GDM1 (cell line): ENCODE results near the gene DDX59.
"Not testable (repeated sequence)": the region's sequence is repeated elsewhere in the genome, so short reads cannot be mapped to it uniquely, and the experiment has no call there.

Experiments
- DNase-seq: peaks from one replicate; lab custom pipeline; 2025; lab: John Stamatoyannopoulos, UW

DDX59 gene

DNA sequence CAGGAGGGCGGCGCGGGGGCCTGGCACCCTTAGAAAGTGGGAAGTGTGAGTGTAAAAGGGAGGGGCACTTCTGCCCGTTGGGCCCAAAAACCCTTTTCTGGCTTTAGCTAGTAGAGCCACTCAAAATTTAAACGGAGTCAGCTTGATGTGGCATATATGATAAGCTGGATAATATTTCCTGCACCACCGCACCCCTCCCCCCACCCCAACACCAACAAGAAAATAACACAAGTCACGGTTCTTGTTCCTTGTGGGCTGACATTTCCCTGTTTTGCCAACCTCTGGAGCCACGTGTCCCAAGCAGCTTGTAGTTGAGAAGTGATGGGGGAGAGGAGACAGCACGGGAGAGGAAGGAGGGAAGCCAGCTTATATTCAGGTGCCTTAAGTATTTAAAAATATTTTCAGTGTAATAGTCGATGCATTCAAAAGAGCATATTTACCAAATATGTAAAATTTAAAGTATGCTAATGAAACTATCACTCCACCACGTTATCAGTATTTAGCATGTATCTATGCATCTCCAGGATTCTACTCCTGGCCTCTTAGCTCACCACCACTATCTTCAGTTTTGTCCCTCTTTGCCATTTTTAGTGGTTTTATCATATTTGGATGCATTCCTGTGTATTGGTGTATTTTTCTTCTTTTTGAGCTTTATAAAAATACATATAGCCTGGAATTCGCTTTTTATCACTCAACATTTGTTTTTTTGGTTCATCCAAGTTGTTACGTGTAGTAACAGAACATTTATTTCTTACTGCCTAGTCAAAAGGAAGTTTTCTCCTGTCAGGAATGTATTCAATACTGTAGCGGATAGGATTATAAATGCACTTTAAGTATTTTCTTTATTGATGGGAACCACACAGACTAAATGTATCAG lies 773 bp upstream of the DDX59 start:
- peak; percentile 85 for DNase-seq

- no peak for DNase-seq
These were observed 993 bp downstream of the DDX59 start for GRCh38 chr1:200668514-200669313.

GRCh38 chr1:200666309-200666708 lies 3.4 kb downstream of the DDX59 start:
- no peak for DNase-seq

GRCh38 chr1:200665861-200666260 lies 3.8 kb downstream of the DDX59 start:
- no peak for DNase-seq

DNA sequence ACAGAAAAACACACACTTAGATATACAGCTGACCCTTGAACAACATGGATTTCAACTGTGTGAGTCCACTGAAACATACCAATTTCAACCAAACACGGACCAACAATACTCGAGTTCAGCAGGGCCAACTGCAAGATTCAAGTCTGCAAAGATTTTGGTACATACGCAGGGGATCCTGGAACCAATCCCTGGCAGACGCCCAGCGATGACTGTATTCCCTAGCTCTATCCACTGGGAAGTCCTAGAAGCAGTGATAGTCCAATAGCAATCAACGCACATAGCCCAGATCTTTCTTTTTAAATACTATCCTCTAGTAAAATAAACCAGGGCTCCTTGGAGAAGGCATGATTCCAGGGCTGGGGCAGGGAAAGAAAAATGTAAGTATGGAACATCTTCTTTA lies 9.0 kb downstream of the DDX59 start:
- DNase-seq: no peak

- DNase-seq: no peak
These were observed 10.4 kb downstream of the DDX59 start for GRCh38 chr1:200659269-200659668.

DNA sequence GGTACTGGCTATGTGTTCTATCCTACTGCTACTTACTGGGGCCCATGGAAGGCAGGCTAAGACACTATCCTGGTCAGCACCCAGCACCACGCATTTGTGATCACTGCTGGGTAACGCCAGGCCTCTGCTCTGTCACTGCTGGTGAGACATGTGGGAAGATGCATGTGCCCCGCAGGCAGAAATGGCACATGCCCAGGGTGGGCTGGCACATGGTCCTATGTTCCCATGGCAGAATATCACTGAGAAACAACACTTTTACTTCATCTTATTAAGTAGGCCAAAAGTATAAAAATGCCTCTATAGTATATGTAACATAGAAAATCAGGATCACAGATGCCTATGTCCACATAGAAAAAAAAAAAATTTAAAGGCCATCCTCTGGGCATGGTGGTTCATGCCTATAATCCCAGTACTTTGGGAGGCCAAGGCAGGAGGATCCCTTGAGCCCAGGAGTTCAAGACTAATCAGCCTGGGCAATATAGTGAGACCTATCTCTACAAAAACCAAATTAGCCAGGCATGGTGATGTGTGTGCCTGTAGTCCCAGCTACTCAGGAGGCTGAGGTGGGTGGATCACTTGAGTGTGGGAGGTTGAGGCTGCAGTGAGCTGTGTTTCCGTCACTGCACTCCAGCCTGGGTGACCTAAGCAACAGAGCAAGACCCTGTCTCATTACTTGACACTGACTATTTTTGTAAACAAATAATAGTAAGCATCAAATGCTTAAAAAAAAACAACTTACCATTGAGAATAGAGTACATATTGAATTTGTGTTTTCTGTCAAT lies 11.5 kb downstream of the DDX59 start:
- DNase-seq: no peak

DNA sequence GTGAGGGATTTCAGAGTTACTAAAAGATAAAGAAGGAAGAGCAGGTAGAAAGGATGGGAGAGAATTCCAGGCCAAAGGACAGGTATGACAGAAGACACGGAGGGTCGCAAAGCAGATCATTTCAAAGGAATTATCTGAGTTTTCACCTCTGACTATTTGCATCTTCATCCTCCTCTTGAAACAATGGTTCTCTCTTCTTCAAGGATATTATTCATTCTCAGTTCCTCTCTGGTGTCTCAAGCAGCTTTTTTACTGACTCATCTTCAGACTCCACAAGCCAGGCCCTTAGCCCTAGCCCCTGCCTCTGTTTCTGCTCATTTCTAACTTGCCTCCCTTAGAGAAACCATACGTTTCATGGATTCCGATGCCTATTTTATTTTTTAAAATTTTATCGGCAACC lies 15.0 kb downstream of the DDX59 start:
- DNase-seq: no peak

- DNase-seq: peak; percentile 38
These were observed 16.7 kb downstream of the DDX59 start for GRCh38 chr1:200653022-200653462.

GRCh38 chr1:200652378-200652777 lies 17.3 kb downstream of the DDX59 start:
- no peak for DNase-seq

- no peak for DNase-seq
These were observed 23.2 kb downstream of the DDX59 start for GRCh38 chr1:200646515-200646914.

DNA sequence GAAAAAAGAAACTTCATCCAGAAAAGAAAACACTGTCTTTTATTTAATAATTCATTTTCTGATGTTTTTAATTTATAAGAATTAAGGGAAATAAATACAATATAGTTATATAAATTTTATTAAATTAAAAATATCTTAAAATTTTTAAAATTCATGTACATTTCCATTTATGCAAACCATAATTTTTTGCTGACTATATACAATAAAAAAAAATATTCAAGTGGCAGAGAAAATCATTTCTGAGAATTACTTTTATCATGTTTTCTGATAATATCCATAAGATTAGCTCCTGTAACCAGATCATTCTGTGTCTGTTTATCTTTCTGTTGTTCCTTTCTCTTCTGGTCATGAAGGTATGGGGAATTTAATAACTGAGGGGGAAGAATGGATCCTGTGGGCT lies 25.7 kb downstream of the DDX59 start:
- DNase-seq: no peak

DNA sequence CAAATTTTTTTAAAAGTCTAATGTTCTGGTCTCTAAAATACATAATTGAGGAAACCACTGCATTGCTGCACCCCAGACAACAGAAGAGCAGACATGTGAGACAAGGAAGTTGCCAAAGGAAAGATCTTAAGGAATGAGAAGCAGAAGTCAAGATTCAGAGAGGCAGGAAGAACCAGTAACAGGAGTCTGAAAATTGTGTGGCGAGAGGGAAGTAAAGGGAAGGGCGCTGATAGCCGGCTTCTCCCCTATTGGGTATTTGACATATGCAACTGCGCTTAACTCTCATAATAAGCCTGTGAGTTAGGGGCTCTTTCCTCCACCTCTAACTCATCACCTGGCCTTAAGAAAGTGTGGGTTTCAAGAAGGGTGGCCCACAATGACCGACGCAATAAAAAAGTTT lies 27.2 kb downstream of the DDX59 start:
- DNase-seq: peak; percentile 66

GRCh38 chr1:200640963-200641401 lies 28.7 kb downstream of the DDX59 start:
- no peak for DNase-seq

- no peak for DNase-seq
These were observed 29.2 kb downstream of the DDX59 start for GRCh38 chr1:200640373-200640962.

- no peak for DNase-seq
These were observed 31.6 kb downstream of the DDX59 start for GRCh38 chr1:200638073-200638472.

DNA sequence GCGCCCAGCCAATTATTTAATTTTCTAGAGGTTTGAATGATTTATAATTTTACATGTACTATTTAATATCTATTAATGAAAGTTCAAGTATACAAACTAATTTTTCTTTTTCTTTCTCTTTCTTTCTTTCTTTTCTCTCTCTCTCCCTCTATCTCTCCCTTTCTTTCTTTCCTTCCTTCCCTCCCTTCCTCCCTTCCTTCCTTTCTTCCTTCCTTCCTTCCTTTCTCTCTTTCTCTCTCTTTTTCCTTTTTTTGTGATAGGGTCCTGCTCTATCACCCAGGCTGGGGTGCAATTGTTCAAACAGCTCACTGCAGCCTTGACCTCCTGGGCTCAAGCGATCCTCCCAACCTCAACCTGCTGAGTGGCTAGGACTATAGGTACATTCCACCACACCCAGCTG lies 33.0 kb downstream of the DDX59 start:
- DNase-seq: no peak

DNA sequence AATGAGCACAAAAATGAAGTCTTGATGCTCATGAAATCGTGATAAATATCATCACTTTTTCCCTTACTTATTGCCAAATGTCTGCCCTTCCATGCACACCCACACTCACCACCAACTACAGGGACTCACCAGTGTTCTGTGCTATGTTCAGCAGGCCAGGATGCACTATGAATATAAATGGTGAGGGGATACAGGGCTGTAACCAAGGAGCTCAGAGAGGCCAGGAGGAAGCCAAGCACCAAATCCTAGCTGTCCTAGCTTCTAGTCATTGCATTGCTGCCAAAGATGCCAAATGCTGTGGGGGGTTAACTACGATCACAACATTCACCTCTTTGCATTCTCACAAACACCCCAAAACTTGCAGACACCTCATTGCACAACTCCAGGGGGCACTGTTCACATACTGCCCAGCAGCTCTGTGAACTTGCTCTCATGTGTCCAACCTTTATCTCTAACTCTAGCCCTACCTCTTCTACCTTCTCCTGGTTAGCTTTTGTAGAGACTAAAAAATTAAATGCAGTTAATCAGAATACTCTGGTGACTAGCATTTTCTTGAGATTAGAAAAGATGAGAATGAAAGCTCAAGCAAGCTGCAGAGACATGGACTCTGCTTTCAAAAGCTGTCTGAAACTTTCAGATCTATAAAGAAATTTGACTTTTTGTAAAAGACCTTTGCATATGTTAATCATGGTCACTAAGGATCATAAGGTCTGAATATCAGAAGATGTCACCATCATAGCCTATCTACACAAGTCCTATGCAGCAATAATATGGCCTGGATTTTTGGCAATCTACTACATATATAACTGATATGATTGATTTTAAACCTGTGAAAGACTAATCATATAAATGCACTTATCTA lies 35.2 kb downstream of the DDX59 start:
- no peak for DNase-seq

DNA sequence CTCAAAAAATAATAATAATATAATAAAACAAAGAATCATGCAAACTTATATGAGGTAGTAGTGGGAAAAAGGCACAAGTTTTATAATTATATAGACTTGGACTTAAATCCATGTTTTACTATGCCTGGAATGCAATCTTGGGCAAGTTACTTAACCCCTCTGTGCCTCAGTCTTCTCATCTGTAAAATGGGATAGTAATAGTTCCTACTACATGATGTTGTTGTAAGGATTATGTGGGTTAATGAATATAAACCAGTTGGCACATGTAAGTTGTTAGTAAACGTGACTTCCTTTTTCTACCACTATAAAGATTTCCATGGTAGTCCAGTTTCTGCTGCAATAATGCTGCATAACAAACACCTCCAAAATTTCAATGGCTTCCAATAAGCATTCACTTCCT lies 38.3 kb downstream of the DDX59 start:
- no peak for DNase-seq

DNA sequence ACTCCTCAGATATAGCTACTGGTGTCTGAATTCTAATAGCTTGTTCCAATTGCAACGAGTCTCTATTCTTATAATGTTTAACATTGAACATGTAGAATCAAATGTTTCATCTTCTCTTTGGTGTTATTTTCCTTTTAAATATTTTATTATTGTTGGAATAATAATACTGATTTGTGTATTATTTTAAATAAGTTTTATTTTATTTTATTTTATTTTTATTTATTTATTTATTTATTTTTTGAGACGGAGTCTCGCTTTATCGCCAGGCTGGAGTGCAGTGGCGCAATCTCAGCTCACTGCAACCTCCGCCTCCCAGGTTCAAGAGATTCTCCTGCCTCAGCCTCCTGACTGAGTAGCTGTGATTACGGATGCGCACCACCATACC lies 39.2 kb downstream of the DDX59 start:
- DNase-seq: not testable (repeated sequence)
